ENCODE data around the gene ZBTB38.

DNA sequence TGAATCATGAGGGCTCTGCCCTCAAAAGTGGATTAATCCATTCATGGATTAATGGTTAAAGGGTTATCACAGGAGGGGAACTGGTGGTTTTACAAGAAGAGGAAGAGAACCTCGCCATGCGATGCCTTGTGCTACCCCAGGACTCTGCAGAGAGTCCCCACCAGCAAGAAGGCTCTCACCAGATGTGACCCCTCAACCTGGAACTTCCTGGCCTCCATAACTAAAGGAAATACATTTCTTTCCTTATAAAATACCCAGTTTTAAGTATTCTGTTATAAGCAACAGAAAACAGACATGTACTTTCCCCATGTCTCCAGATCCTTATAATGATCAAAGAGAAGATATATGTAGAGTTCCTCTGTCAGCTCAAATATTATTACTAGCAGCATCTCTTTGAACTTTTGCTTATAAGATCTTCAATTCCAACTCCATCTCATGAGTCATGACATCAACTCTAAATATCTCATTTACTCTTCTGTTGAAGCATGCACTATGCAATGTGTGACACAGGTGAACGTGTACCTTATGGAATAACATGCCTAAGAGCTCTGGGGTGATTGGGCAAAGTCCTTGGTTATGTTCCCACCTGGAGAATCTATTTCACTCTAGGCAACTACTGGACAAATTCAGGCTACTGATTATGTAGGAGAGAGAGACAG, 37.5 kb upstream of the ZBTB38 start:
- TF ChIP-seq, protein P1, sequence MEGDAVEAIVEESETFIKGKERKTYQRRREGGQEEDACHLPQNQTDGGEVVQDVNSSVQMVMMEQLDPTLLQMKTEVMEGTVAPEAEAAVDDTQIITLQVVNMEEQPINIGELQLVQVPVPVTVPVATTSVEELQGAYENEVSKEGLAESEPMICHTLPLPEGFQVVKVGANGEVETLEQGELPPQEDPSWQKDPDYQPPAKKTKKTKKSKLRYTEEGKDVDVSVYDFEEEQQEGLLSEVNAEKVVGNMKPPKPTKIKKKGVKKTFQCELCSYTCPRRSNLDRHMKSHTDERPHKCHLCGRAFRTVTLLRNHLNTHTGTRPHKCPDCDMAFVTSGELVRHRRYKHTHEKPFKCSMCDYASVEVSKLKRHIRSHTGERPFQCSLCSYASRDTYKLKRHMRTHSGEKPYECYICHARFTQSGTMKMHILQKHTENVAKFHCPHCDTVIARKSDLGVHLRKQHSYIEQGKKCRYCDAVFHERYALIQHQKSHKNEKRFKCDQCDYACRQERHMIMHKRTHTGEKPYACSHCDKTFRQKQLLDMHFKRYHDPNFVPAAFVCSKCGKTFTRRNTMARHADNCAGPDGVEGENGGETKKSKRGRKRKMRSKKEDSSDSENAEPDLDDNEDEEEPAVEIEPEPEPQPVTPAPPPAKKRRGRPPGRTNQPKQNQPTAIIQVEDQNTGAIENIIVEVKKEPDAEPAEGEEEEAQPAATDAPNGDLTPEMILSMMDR (IDR thresholded peaks at IDR 0.05) = no peak
- no peak for TF ChIP-seq POLR2A (IDR thresholded peaks at IDR 0.05)

Measured in thyroid gland (tissue), 4 donors.